Activated T-cell treated with anti-CD3 and anti-CD28 coated beads, Interleukin-2, amount 50 U/mL, for 4 hours (primary cell): ENCODE data around the gene PLEKHA7. TPM values are rescaled to one million over a fixed set of nuclear protein-coding genes. Genes with fewer than 3 reads are reported as not detected.
"Not testable (repeated sequence)": the region's sequence is repeated elsewhere in the genome, so short reads cannot be mapped to it uniquely, and the experiment has no call there.

Experiments used
- ATAC-seq, 2 donors: fragments of 200-7000 bp; cut with Tn5 transposase; one replicate each; pipeline ENCODE4 v1.10.0; 2021
- DNase-seq: peaks from one replicate; pipeline ENCODE4 v3.0.0-alpha.2; 2020
- H3K27me3 Mint-ChIP-seq: one replicate; pipeline ENCODE4 v1.8.0; 2021; ENCODE audit warnings: low read depth, mixed read lengths
- H3K36me3 Mint-ChIP-seq: one replicate; pipeline ENCODE4 v1.8.0; 2022; ENCODE audit warnings: mixed read lengths; ENCODE audit not compliant: insufficient read depth
- H3K4me1 Mint-ChIP-seq: one replicate; pipeline ENCODE4 v1.8.0; 2021; ENCODE audit warnings: low read depth, mixed read lengths
- H3K4me3 Mint-ChIP-seq: one replicate; pipeline ENCODE4 v1.8.0; 2021; ENCODE audit warnings: mild to moderate bottlenecking, moderate library complexity, mixed read lengths
- H3K9me3 Mint-ChIP-seq: one replicate; pipeline ENCODE4 v1.8.0; 2021; ENCODE audit warnings: mixed read lengths
- total RNA-seq, 3 donors: library from RNA; stranded (reverse); gene quantifications; one replicate each; pipeline ENCODE4 v1.2.1, GENCODE V29; 2021

Gene PLEKHA7
- total RNA-seq, 3 donors from 2014 or later, result 2.7 to 3.4 (median 2.7) TPM

GRCh38 chr11:17000253-17000652 lies 14.0 kb downstream of the PLEKHA7 start:
- DNase-seq, H3K4me1 Mint-ChIP-seq, H3K9me3 Mint-ChIP-seq, H3K36me3 Mint-ChIP-seq, ATAC-seq, H3K4me3 Mint-ChIP-seq, H3K27me3 Mint-ChIP-seq: not testable (repeated sequence)

- peaks cover 1% of the 10 kb centered on the region for H3K27me3 Mint-ChIP-seq
- ATAC-seq (no peak), DNase-seq (no peak)
- H3K9me3 Mint-ChIP-seq, result no peaks in the 10 kb centered on the region
- no peaks in the 10 kb centered on the region for H3K4me1 Mint-ChIP-seq
- no peaks in the 10 kb centered on the region for H3K36me3 Mint-ChIP-seq
- no peak overlapping the region for H3K4me3 Mint-ChIP-seq
These were observed 15.1 kb downstream of the PLEKHA7 start for GRCh38 chr11:16999116-16999515.

- Mint-ChIP-seq H3K4me3 (no peak overlapping the region), H3K4me1 (no peaks in the 10 kb centered on the region), H3K36me3 (no peaks in the 10 kb centered on the region), H3K9me3 (no peaks in the 10 kb centered on the region), H3K27me3 (peaks cover 1% of the 10 kb centered on the region)
- ATAC-seq (no peak), DNase-seq (no peak)
These were observed 16.6 kb downstream of the PLEKHA7 start for GRCh38 chr11:16997624-16998023.

- H3K27me3 Mint-ChIP-seq, result peaks cover 1% of the 10 kb centered on the region
- DNase-seq (no peak), ATAC-seq (no peak)
- no peak overlapping the region for H3K4me3 Mint-ChIP-seq
- H3K9me3 Mint-ChIP-seq, result no peaks in the 10 kb centered on the region
- H3K4me1 Mint-ChIP-seq, result peaks cover 3% of the 10 kb centered on the region
- H3K36me3 Mint-ChIP-seq, result no peaks in the 10 kb centered on the region
These were observed 20.7 kb downstream of the PLEKHA7 start for GRCh38 chr11:16993495-16993894.

GRCh38 chr11:16992846-16993245 lies 21.4 kb downstream of the PLEKHA7 start:
- no peaks in the 10 kb centered on the region for H3K36me3 Mint-ChIP-seq
- H3K9me3 Mint-ChIP-seq, result no peaks in the 10 kb centered on the region
- no peak overlapping the region for H3K4me3 Mint-ChIP-seq
- ATAC-seq (no peak), DNase-seq (no peak)
- peaks cover 1% of the 10 kb centered on the region for H3K27me3 Mint-ChIP-seq
- peaks cover 4% of the 10 kb centered on the region for H3K4me1 Mint-ChIP-seq

- Mint-ChIP-seq H3K4me1 (peaks cover 24% of the 10 kb centered on the region), H3K27me3 (no peaks in the 10 kb centered on the region), H3K36me3 (no peaks in the 10 kb centered on the region), H3K4me3 (no peak overlapping the region), H3K9me3 (no peaks in the 10 kb centered on the region)
- DNase-seq, result no peak
- no peak for ATAC-seq
These were observed 24.7 kb downstream of the PLEKHA7 start for GRCh38 chr11:16989554-16989953.

GRCh38 chr11:16987205-16987568 lies 27.0 kb downstream of the PLEKHA7 start:
- Mint-ChIP-seq H3K27me3 (no peaks in the 10 kb centered on the region), H3K36me3 (no peaks in the 10 kb centered on the region), H3K9me3 (no peaks in the 10 kb centered on the region), H3K4me3 (no peak overlapping the region), H3K4me1 (peaks cover 24% of the 10 kb centered on the region)
- DNase-seq, result no peak
- no peak for ATAC-seq

GRCh38 chr11:16986434-16987204 lies 27.6 kb downstream of the PLEKHA7 start:
- Mint-ChIP-seq H3K9me3 (no peaks in the 10 kb centered on the region), H3K36me3 (no peaks in the 10 kb centered on the region), H3K27me3 (no peaks in the 10 kb centered on the region), H3K4me3 (no peak overlapping the region), H3K4me1 (peaks cover 24% of the 10 kb centered on the region)
- peak; percentile 92 to 96 for ATAC-seq
- DNase-seq, result peak; percentile 20

GRCh38 chr11:16985297-16985696 lies 28.9 kb downstream of the PLEKHA7 start:
- ATAC-seq, result no peak
- DNase-seq, result no peak
- Mint-ChIP-seq H3K4me3 (no peak overlapping the region), H3K4me1 (peaks cover 24% of the 10 kb centered on the region), H3K36me3 (no peaks in the 10 kb centered on the region), H3K27me3 (no peaks in the 10 kb centered on the region), H3K9me3 (no peaks in the 10 kb centered on the region)

- H3K9me3 Mint-ChIP-seq, result no peaks in the 10 kb centered on the region
- no peak for DNase-seq
- no peaks in the 10 kb centered on the region for H3K27me3 Mint-ChIP-seq
- no peak for ATAC-seq
- peaks cover 22% of the 10 kb centered on the region for H3K4me1 Mint-ChIP-seq
- no peak overlapping the region for H3K4me3 Mint-ChIP-seq
- no peaks in the 10 kb centered on the region for H3K36me3 Mint-ChIP-seq
These were observed 30.0 kb downstream of the PLEKHA7 start for GRCh38 chr11:16984229-16984628.

GRCh38 chr11:16982809-16983208 lies 31.4 kb downstream of the PLEKHA7 start:
- Mint-ChIP-seq H3K4me1 (peaks cover 20% of the 10 kb centered on the region), H3K27me3 (no peaks in the 10 kb centered on the region), H3K36me3 (no peaks in the 10 kb centered on the region), H3K4me3 (no peak overlapping the region), H3K9me3 (no peaks in the 10 kb centered on the region)
- ATAC-seq, result no peak
- DNase-seq, result no peak

- H3K9me3 Mint-ChIP-seq, result no peaks in the 10 kb centered on the region
- H3K4me1 Mint-ChIP-seq, result peaks cover 15% of the 10 kb centered on the region
- no peak for ATAC-seq
- no peaks in the 10 kb centered on the region for H3K27me3 Mint-ChIP-seq
- H3K4me3 Mint-ChIP-seq, result no peak overlapping the region
- H3K36me3 Mint-ChIP-seq, result no peaks in the 10 kb centered on the region
- no peak for DNase-seq
These were observed 31.9 kb downstream of the PLEKHA7 start for GRCh38 chr11:16982256-16982671.

GRCh38 chr11:16981651-16982194 lies 32.5 kb downstream of the PLEKHA7 start:
- Mint-ChIP-seq H3K4me1 (peaks cover 11% of the 10 kb centered on the region), H3K36me3 (no peaks in the 10 kb centered on the region), H3K9me3 (no peaks in the 10 kb centered on the region), H3K27me3 (no peaks in the 10 kb centered on the region), H3K4me3 (no peak overlapping the region)
- DNase-seq, result no peak
- no peak for ATAC-seq

GRCh38 chr11:16979703-16980622 lies 34.3 kb downstream of the PLEKHA7 start:
- Mint-ChIP-seq H3K4me1 (no peaks in the 10 kb centered on the region), H3K36me3 (no peaks in the 10 kb centered on the region), H3K4me3 (no peak overlapping the region), H3K9me3 (no peaks in the 10 kb centered on the region), H3K27me3 (no peaks in the 10 kb centered on the region)
- no peak for DNase-seq
- ATAC-seq, result no peak

GRCh38 chr11:16977994-16978315 lies 36.3 kb downstream of the PLEKHA7 start:
- Mint-ChIP-seq H3K9me3 (no peaks in the 10 kb centered on the region), H3K36me3 (no peaks in the 10 kb centered on the region), H3K4me3 (no peak overlapping the region), H3K27me3 (no peaks in the 10 kb centered on the region), H3K4me1 (no peaks in the 10 kb centered on the region)
- ATAC-seq (no peak), DNase-seq (no peak)
